IMR-90 (cell line): Measurements from ENCODE around the gene TPP2. TPM values are rescaled to one million over a fixed set of nuclear protein-coding genes. Genes with fewer than 3 reads are reported as not detected.

ENCODE experiments used
- polyA plus RNA-seq, 3 experiments: library from polyadenylated mRNA; depleted of rRNA; stranded (reverse); fragments of >200 nt; gene quantifications; 2 replicates each; pipeline ENCODE4 v1.2.3, GENCODE V29; 2012; ENCODE audit warnings: low replicate concordance in 1 of 3
- total RNA-seq: library from RNA; depleted of rRNA; stranded (reverse); fragments of >200 nt; gene quantifications from 2 replicates; pipeline ENCODE4 v1.2.3, GENCODE V29; 2012; rRNA removed

TPP2 gene
- total and polyA plus RNA-seq, 2 of the 4 experiments (the other 2 are of a cell fraction): 27.6 to 52.9 TPM

Other genes starting within 250 kb of the TPP2 start
- gene FGF14, start 194.9 kb upstream of the TPP2 start, total RNA-seq: under 0.01 TPM in 2 replicates
- 0.01 TPM in 1 of 2 replicates, not detected in the other for gene FGF14, start 194.9 kb upstream of the TPP2 start, polyA plus RNA-seq (2012; rRNA removed)
- gene METTL21C, start 98.1 kb downstream of the TPP2 start, total RNA-seq: not detected in 2 replicates
- not detected in 2 replicates for gene METTL21C, start 98.1 kb downstream of the TPP2 start, polyA plus RNA-seq (2012; rRNA removed)
- gene TEX30, start 176.8 kb downstream of the TPP2 start, total RNA-seq: 8.1 and 15.3 TPM in 2 replicates
- 9.3 and 10.4 TPM in 2 replicates for gene TEX30, start 176.8 kb downstream of the TPP2 start, polyA plus RNA-seq (2012; rRNA removed)
- gene POGLUT2, start 202.0 kb downstream of the TPP2 start, total RNA-seq: 10.6 and 15.0 TPM in 2 replicates
- 12.1 and 14.3 TPM in 2 replicates for gene POGLUT2, start 202.0 kb downstream of the TPP2 start, polyA plus RNA-seq (2012; rRNA removed)
- 7.2 and 12.2 TPM in 2 replicates for gene BIVM, start 202.1 kb downstream of the TPP2 start, total RNA-seq
- 9.0 and 12.2 TPM in 2 replicates for gene BIVM, start 202.1 kb downstream of the TPP2 start, polyA plus RNA-seq (2012; rRNA removed)
- 34.4 and 50.8 TPM in 2 replicates for gene ERCC5, start 249.0 kb downstream of the TPP2 start, total RNA-seq
- 24.8 and 29.7 TPM in 2 replicates for gene ERCC5, start 249.0 kb downstream of the TPP2 start, polyA plus RNA-seq (2012; rRNA removed)